Sigmoid colon (tissue), 4 donors: Measurements from ENCODE around the gene ZNF607.

Experiments used
- CTCF ChIP-seq, 4 experiments: fragments of 450-650 bp in 3 of 4; fragments of 200-600 bp in 1 of 4; IDR thresholded peaks; one replicate each; pipeline ENCODE4 v1.5.1; 2016 to 2019; ENCODE audit warnings: antibody characterized with exemption in 4 of 4, mild to moderate bottlenecking in 3 of 4, moderate library complexity in 2 of 4
- EP300 ChIP-seq, 4 donors: sonication (generic); formaldehyde crosslinking; IDR thresholded peaks; one replicate each; pipeline ENCODE4 v1.6.1; 2017; ENCODE audit warnings: antibody characterized with exemption in 4 of 4
- POLR2A ChIP-seq, 2 donors: fragments of 450-650 bp; IDR thresholded peaks; one replicate each; pipeline ENCODE4 v1.6.1; 2016; ENCODE audit warnings: antibody characterized with exemption in 2 of 2, mild to moderate bottlenecking in 2 of 2, moderate library complexity in 2 of 2
- POLR2AphosphoS5 ChIP-seq, 4 donors: sonication (generic); formaldehyde crosslinking; IDR thresholded peaks; one replicate each; pipeline ENCODE4 v1.6.1; 2017; ENCODE audit warnings: antibody characterized with exemption in 4 of 4

- TF ChIP-seq CTCF (IDR thresholded peaks at IDR 0.05) (no peak), EP300 (IDR thresholded peaks at IDR 0.05) (no peak), POLR2A (IDR thresholded peaks at IDR 0.05) (peak in 1 of 2 donors; percentile 32), POLR2AphosphoS5 (IDR thresholded peaks at IDR 0.05) (peak; percentile 48 to 87 (median 82))
Measured at GRCh38 chr19:37691881-37692504, 27.6 kb downstream of the ZNF607 start.
